ENCODE data around the gene MRNIP. TPM values are rescaled to one million over a fixed set of nuclear protein-coding genes. Genes with fewer than 3 reads are reported as not detected.

MRNIP gene
- total RNA-seq, 1 experiment from 2014 or later, result 36.2 TPM

GRCh38 chr5:179812997-179813607 lies 45.5 kb downstream of the MRNIP start:
- ChIA-PET RAD21 (ENCODE audit: low non-redundant PET in 1 of 2, low total read pairs in 2 of 2, uncharacterized antibody in 2 of 2, unreplicated experiment in 2 of 2) (no interaction called here), POLR2A (no interaction called here), CTCF (no interaction called here)
- Histone ChIP-seq H3K36me3 (ENCODE audit: control insufficient read depth in 1 of 2, insufficient read depth in 2 of 2, low read length in 2 of 2) (peaks cover 19 to 24% of the 10 kb centered on the region in 2 experiments; a peak in 3 of 4 replicates), H3K27ac (ENCODE audit: low read depth, low read length) (no peak overlapping the region), H3K9ac (ENCODE audit: low read length) (no peak overlapping the region), H3K79me2 (ENCODE audit: insufficient read depth, low read length) (peaks cover 9% of the 10 kb centered on the region; the same call in 1 of the 2 replicates), H3K9me3 (ENCODE audit: control insufficient read depth in 1 of 2, insufficient read depth in 1 of 2, low read depth in 1 of 2, low read length in 2 of 2) (no peaks in the 10 kb centered on the region), H3K9me2 (ENCODE audit: insufficient read depth) (no peaks in the 10 kb centered on the region), H3K4me3 (replicated peaks in 1 of 2; ENCODE audit: low read depth in 1 of 2, low read length in 2 of 2) (no peak overlapping the region), H4K20me1 (ENCODE audit: insufficient read depth) (no peaks in the 10 kb centered on the region), H3K27me3 (ENCODE audit: insufficient read depth, low read length) (no peaks in the 10 kb centered on the region), H3K4me2 (ENCODE audit: low read length) (no peak overlapping the region), H3K4me1 (ENCODE audit: control insufficient read depth in 1 of 2, insufficient read depth in 2 of 2, low read length in 2 of 2) (peaks cover 17 to 25% of the 10 kb centered on the region in 2 experiments), H2AFZ (ENCODE audit: low read depth, low read length, poor library complexity, severe bottlenecking) (no peak overlapping the region)
- no peak for DNase-seq (ENCODE audit: low read depth, low spot score)
- intact Hi-C loops (cut with micrococcal nuclease), result no loop called here
- ATAC-seq, result no peak
- TF ChIP-seq SRF (IDR thresholded peaks at IDR 0.05; ENCODE audit: low read depth) (no peak), CBX3 (IDR thresholded peaks at IDR 0.05; ENCODE audit: low read depth) (no peak), POLR2AphosphoS5 (IDR thresholded peaks at IDR 0.05; ENCODE audit: low read depth, low read length) (no peak), ZFX (IDR thresholded peaks at IDR 0.05) (no peak), MAX (IDR thresholded peaks at IDR 0.05) (no peak), SIN3A (IDR thresholded peaks at IDR 0.05; ENCODE audit: low read depth) (no peak), CEBPB (IDR thresholded peaks at IDR 0.05; ENCODE audit: low read depth) (no peak), FOSL1 (IDR thresholded peaks at IDR 0.05; ENCODE audit: low read depth) (no peak), ELF1 (IDR thresholded peaks at IDR 0.05; ENCODE audit: borderline replicate concordance, low read depth) (no peak), TCF7L2 (IDR thresholded peaks at IDR 0.05; ENCODE audit: borderline replicate concordance, extremely low read depth, insufficient read depth, insufficient read length) (no peak), YY1 (IDR thresholded peaks at IDR 0.05; ENCODE audit: extremely low read depth, insufficient replicate concordance, low read depth, low read length) (no peak), EGR1 (IDR thresholded peaks at IDR 0.05; ENCODE audit: low read depth) (no peak), ATF3 (IDR thresholded peaks at IDR 0.05) (no peak), EZH2phosphoT487 (IDR thresholded peaks at IDR 0.05; ENCODE audit: borderline replicate concordance) (no peak), SP1 (IDR thresholded peaks at IDR 0.05; ENCODE audit: low read depth) (no peak), JUND (IDR thresholded peaks at IDR 0.05) (no peak), EZH2 (IDR thresholded peaks at IDR 0.05) (no peak)
- TF ChIP-seq, protein P1, sequence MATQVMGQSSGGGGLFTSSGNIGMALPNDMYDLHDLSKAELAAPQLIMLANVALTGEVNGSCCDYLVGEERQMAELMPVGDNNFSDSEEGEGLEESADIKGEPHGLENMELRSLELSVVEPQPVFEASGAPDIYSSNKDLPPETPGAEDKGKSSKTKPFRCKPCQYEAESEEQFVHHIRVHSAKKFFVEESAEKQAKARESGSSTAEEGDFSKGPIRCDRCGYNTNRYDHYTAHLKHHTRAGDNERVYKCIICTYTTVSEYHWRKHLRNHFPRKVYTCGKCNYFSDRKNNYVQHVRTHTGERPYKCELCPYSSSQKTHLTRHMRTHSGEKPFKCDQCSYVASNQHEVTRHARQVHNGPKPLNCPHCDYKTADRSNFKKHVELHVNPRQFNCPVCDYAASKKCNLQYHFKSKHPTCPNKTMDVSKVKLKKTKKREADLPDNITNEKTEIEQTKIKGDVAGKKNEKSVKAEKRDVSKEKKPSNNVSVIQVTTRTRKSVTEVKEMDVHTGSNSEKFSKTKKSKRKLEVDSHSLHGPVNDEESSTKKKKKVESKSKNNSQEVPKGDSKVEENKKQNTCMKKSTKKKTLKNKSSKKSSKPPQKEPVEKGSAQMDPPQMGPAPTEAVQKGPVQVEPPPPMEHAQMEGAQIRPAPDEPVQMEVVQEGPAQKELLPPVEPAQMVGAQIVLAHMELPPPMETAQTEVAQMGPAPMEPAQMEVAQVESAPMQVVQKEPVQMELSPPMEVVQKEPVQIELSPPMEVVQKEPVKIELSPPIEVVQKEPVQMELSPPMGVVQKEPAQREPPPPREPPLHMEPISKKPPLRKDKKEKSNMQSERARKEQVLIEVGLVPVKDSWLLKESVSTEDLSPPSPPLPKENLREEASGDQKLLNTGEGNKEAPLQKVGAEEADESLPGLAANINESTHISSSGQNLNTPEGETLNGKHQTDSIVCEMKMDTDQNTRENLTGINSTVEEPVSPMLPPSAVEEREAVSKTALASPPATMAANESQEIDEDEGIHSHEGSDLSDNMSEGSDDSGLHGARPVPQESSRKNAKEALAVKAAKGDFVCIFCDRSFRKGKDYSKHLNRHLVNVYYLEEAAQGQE (IDR thresholded peaks at IDR 0.05; ENCODE audit: low read depth), result no peak
- TF ChIP-seq, protein P2, sequence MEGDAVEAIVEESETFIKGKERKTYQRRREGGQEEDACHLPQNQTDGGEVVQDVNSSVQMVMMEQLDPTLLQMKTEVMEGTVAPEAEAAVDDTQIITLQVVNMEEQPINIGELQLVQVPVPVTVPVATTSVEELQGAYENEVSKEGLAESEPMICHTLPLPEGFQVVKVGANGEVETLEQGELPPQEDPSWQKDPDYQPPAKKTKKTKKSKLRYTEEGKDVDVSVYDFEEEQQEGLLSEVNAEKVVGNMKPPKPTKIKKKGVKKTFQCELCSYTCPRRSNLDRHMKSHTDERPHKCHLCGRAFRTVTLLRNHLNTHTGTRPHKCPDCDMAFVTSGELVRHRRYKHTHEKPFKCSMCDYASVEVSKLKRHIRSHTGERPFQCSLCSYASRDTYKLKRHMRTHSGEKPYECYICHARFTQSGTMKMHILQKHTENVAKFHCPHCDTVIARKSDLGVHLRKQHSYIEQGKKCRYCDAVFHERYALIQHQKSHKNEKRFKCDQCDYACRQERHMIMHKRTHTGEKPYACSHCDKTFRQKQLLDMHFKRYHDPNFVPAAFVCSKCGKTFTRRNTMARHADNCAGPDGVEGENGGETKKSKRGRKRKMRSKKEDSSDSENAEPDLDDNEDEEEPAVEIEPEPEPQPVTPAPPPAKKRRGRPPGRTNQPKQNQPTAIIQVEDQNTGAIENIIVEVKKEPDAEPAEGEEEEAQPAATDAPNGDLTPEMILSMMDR (IDR thresholded peaks at IDR 0.05 in 2 of 3, conservative IDR thresholded peaks at IDR 0.05 in 1 of 3; ENCODE audit: borderline replicate concordance in 1 of 3, insufficient read depth in 1 of 3, low read depth in 2 of 3, low read length in 2 of 3), result no peak
- BruUV-seq (replicated peaks), result no TSS peak
